G401 (cell line): Measurements from ENCODE around the gene PRMT2. TPM values are rescaled to one million over a fixed set of nuclear protein-coding genes. Genes with fewer than 3 reads are reported as not detected.
"Not testable (repeated sequence)": the region's sequence is repeated elsewhere in the genome, so short reads cannot be mapped to it uniquely, and the experiment has no call there.

Experiments
- DNase-seq: peaks from one replicate; pipeline ENCODE4 v3.0.0-alpha.2; 2015; ENCODE audit warnings: low spot score
- in situ Hi-C: cut with HindIII; loops from 2 replicates; pipeline ENCODE4 v1.10.0; 2016; ENCODE audit warnings: low sequenced_read_pairs, mixed read lengths
- total RNA-seq: library from RNA; depleted of rRNA; stranded (reverse); fragments of >200 nt; shearing (Covaris generic); gene quantifications from 2 replicates; pipeline ENCODE4 v1.2.3, GENCODE V29; 2014; rRNA removed

Gene PRMT2
- total RNA-seq, 1 experiment from 2014 or later: 112 TPM

DNA sequence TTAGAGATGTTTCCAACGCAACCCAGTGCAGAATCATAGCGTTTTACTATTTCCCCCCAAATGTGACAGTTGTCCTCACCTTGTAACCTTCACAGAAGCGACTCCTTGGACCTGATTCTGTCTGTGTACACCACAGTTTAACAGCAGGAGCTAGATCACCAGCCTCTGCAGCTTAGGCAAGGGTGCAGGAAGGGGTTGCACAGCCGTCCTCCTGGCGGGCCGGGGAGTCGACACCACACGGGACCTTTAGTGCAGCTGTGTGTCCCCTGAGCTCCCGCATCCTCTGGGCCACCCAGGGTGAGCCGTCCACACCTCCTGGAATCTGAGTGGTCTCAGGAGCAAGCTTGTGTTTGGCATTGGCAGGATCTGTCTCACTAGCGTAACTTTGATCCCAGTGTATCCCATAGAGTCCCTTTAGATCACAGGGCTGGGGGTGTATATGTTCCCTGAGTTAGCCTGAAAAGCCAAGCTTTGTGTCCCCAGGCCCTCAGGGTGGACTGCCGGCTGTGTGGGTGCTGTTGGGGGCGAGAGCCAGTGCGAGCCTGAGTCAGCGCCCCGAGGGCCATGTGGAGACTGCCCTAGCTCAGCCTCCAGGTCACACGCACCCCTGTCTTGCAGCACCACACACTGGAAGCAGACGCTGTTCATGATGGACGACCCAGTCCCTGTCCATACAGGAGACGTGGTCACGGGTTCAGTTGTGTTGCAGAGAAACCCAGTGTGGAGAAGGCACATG, 27.5 kb downstream of the PRMT2 start:
- in situ Hi-C loops: no loop called here
- no peak for DNase-seq

DNA sequence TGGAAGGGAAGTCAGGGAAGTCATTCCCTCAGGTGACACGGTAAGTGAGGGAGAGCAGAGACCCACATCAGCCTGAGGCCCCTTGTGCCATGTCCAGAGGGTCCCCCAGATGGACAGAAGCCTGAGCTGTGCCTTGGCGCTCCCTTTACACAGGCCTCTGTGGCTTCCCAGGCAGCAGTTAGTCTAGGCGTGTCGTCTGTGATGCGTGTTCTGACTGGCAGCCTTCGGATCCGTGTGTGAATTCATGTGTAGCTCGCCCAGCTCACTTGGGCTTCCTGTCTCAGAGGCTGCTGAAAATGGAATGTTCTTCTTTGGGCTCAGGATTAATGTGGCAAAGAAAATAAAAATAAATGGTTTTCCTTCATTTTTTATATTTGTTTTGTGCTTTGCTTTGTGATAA, 28.3 kb downstream of the PRMT2 start:
- no peak for DNase-seq
- in situ Hi-C loops: no loop called here

DNA sequence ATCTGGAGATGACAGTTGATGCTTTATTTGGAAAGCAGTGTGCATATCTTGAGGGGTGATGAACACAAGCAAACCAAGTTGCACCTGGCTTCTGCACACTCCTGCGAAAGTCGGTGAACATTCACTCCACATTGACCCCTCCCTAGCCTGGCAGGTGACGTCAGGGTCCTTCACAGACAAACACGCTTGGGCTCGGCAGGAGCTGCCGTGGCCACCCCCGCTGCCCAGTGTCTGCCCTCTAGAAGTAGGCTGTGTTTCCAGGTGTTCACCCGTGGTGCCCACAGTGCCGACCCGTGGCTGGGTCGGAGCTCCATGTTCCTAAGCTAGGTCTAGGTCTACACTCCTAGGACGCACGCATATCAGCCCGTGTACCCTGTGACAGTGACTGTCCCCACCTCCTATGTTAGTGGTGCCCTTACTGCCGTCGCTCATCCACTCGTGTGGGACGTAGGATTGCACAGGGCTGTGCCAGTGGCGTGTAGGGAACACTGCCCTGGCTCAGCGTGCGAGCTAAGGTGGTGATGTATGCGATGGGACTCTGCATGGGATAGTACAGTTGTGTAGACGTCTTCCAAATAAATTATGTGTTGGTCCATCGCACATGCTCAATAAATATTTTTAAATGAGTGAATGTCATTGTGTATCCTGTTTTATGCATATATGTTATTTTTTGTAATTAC, 29.0 kb downstream of the PRMT2 start:
- in situ Hi-C loops: no loop called here
- no peak for DNase-seq

DNA sequence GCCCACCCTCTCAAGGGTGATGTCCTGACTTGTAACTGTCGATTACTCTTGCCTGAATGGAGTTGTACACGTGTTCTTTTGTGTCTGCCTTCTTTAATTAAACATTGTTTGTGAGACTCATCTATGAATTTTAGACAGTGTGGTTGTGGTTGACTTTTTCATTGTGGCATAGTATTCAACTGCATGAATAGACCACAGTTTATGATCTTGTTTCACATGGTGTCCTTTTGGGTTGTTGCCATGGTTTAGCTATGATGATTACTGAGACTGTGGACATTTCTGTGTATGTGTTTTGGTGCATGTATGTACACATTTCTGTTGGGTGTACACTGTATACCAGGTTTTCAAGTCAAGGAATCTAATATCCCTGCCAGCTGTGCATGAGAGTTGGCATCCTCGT, 30.1 kb downstream of the PRMT2 start:
- DNase-seq: no peak
- in situ Hi-C loops: no loop called here

DNA sequence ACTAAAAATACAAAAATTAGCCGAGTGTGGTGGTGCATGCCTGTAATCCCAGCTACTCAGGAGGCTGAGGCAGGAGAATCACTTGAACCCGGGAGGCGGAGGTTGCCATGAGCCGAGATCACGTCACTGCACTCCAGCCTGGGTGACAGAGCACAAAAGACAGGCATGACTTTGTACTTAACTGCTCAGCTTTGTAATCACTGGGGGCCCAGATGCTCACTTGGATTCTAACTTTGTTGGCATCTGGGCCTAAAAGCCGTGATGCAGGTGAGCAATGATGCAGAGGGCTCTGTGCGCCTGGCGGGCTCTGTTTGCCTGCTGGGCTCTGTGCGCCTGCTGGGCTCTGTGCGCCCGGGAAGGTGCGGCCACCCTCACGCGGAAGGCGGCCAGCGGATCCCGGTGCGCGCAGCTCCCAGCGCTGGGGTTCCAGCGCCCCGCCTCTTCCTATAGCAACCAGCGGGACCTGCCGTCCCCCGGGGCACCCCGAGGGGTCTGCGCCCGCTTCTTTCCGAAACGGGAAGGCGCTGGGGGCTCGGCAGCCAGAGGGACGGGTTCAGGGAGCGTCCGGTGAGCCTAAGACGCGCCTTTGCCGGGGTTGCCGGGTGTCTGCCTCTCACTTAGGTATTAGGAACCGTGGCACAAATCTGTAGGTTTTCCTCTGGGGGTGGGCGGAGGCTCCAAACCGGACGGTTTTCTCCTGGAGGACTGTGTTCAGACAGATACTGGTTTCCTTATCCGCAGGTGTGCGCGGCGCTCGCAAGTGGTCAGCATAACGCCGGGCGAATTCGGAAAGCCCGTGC, 31.7 kb downstream of the PRMT2 start:
- in situ Hi-C loops: no loop called here
- no peak for DNase-seq

- DNase-seq: no peak
- in situ Hi-C loops: no loop called here
Observed at GRCh38 chr21:46667741-46668380, 32.4 kb downstream of the PRMT2 start.

DNA sequence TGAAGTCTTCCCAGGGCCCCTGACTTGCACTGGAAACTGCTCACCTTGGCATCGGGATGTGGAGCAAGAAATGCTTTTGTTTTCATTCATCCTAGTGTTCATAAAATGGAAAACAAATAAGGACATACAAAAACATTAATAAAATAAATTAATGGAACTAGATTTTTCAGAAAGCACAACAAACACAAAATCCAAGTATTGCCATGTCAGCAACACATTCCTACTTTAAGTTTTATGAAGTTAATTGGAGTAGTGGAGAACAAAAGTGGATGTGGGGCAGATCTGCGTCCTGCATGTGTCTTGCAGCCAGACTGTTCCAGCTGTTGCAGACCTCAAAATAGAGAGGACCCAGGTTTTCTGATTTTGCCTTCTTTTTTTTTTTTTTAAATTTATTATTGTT, 32.9 kb downstream of the PRMT2 start:
- DNase-seq: no peak
- in situ Hi-C loops: no loop called here

- DNase-seq, in situ Hi-C loops: not testable (repeated sequence)
Observed at GRCh38 chr21:46668904-46669303, 33.4 kb downstream of the PRMT2 start.

DNA sequence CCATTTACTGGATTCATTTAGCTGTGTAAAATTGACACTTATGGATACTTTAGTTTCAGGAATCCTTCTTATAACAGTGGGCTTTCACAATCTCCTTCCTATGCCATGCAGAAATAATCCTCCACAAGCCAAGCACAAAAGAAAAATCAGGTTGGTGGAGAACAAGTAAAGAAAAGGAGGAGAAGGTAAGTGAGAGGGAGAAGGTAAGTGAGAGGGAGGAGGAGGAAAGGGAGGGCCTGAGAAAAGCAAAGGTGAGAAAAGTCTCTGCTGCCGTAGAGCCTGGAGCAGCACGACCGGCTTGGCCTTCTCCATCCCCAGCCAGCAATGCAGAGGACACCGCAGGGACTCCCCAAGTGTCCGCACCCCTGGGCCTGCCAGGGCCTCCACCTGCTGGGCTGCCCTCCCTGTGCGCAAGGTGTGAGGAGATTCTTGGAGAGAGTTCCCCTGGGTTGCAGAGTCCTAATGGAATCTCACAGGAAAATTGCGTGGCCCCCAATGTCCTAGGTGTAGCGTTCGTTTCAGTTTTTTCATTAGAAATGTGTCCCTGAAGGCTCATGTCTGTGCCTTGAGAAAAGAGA, 39.0 kb downstream of the PRMT2 start:
- DNase-seq: no peak
- in situ Hi-C loops: no loop called here

GRCh38 chr21:46675595-46676280, 40.3 kb downstream of the PRMT2 start:
- no peak for DNase-seq
- in situ Hi-C loops: no loop called here

- DNase-seq, in situ Hi-C loops: not testable (repeated sequence)
Observed at GRCh38 chr21:46676542-46676941, 41.1 kb downstream of the PRMT2 start.

DNA sequence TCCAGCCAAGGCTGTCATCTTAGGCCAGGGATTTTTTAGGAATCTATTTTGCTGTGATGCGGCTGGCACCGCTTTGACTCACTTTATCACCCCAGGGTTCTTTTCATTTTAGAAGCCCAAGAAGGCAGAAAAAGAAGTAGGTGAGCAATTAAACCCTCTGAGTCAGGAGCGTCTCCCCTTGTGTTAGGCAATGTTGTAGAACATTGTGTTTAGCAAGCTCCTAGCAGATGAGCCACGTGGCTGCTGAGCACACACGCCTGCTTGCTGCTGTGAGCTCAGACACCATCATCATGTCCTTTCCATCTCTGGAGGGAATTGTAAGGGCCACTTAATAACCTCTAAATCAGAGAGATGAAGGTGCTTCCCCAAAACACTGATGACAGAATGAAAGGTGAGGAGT, 46.1 kb downstream of the PRMT2 start:
- in situ Hi-C loops, DNase-seq: not testable (repeated sequence)

GRCh38 chr21:46698652-46699051, 63.2 kb downstream of the PRMT2 start:
- in situ Hi-C loops, DNase-seq: not testable (repeated sequence)

GRCh38 chr21:46699104-46699503, 63.6 kb downstream of the PRMT2 start:
- in situ Hi-C loops, DNase-seq: not testable (repeated sequence)

Other genes with a start within 250 kb of the PRMT2 start
- gene DIP2A, start 176.8 kb upstream of the PRMT2 start, total RNA-seq: 23.2 and 32.4 TPM in 2 replicates
- gene S100B, start 30.6 kb upstream of the PRMT2 start, total RNA-seq: not detected in 2 replicates